Measurements from ENCODE around the gene KRTAP5-6. TPM values are rescaled to one million over a fixed set of nuclear protein-coding genes. Genes with fewer than 3 reads are reported as not detected.
"Not testable (repeated sequence)": the region's sequence is repeated elsewhere in the genome, so short reads cannot be mapped to it uniquely, and the experiment has no call there.

The KRTAP5-6 gene
- total RNA-seq, 1 donor from 2014 or later: not detected

- Mint-ChIP-seq H3K27me3 (no peaks in the 10 kb centered on the region), H3K9me3 (ENCODE audit: low read depth) (no peaks in the 10 kb centered on the region), H3K4me3 (ENCODE audit: low read depth) (no peak overlapping the region), H3K27ac (peak overlapping the region; percentile 35), H3K36me3 (ENCODE audit: insufficient read depth) (peaks cover 2% of the 10 kb centered on the region), H3K4me1 (ENCODE audit: low read depth) (peaks cover 22% of the 10 kb centered on the region)
- no peak for DNase-seq (ENCODE audit: low spot score, unreplicated experiment)
- TF ChIP-seq, protein P1, sequence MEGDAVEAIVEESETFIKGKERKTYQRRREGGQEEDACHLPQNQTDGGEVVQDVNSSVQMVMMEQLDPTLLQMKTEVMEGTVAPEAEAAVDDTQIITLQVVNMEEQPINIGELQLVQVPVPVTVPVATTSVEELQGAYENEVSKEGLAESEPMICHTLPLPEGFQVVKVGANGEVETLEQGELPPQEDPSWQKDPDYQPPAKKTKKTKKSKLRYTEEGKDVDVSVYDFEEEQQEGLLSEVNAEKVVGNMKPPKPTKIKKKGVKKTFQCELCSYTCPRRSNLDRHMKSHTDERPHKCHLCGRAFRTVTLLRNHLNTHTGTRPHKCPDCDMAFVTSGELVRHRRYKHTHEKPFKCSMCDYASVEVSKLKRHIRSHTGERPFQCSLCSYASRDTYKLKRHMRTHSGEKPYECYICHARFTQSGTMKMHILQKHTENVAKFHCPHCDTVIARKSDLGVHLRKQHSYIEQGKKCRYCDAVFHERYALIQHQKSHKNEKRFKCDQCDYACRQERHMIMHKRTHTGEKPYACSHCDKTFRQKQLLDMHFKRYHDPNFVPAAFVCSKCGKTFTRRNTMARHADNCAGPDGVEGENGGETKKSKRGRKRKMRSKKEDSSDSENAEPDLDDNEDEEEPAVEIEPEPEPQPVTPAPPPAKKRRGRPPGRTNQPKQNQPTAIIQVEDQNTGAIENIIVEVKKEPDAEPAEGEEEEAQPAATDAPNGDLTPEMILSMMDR (IDR thresholded peaks at IDR 0.05; ENCODE audit: unreplicated experiment): no peak
Observed at GRCh38 chr11:1667906-1668305, 29.1 kb upstream of the KRTAP5-6 start.

- Mint-ChIP-seq H3K36me3 (ENCODE audit: insufficient read depth) (peaks cover 2% of the 10 kb centered on the region), H3K27me3 (no peaks in the 10 kb centered on the region), H3K4me3 (ENCODE audit: low read depth) (no peak overlapping the region), H3K9me3 (ENCODE audit: low read depth) (no peaks in the 10 kb centered on the region), H3K4me1 (ENCODE audit: low read depth) (peaks cover 33% of the 10 kb centered on the region), H3K27ac (no peak overlapping the region)
- no peak for DNase-seq (ENCODE audit: low spot score, unreplicated experiment)
- TF ChIP-seq, protein P1 (IDR thresholded peaks at IDR 0.05; ENCODE audit: unreplicated experiment): no peak
Observed at GRCh38 chr11:1668911-1669473, 28.0 kb upstream of the KRTAP5-6 start.

DNA sequence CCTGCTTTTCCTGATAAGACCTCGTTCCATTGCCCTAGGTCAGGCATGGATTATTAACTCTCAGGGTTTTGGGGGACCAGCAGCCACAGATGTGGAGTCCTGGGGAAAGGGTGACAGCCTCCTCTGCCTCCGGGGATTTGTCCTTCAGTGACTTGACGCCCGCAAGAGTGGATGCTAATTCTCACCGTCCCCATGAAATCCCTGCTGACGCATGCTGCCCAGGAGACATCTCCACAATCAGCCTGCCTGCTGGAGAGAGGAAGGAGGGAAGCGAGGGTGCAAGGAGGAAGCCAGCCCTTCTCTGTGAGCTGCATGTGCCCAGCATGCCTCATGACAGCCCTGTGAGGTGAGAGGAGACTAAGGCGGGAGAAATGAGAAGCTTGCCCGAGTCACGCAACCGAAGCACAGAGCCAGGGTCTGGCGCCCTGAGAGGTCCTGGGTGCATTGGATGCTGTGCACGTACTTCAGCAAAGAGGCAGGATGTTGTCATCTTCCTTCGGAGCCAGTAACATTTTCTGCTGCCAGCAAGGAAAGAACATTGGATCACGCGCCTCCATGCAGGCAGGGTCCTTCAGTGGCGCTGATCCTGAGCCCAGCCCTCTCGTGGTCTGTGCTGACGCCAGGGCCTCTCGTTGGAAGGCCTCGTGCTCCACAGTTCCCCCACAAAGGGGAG lies 27.3 kb upstream of the KRTAP5-6 start:
- peaks cover 40% of the 10 kb centered on the region for H3K4me1 Mint-ChIP-seq (ENCODE audit: low read depth)
- no peak for DNase-seq (ENCODE audit: low spot score, unreplicated experiment)
- H3K36me3 Mint-ChIP-seq (ENCODE audit: insufficient read depth): peaks cover 2% of the 10 kb centered on the region
- H3K4me3 Mint-ChIP-seq (ENCODE audit: low read depth): no peak overlapping the region
- no peaks in the 10 kb centered on the region for H3K27me3 Mint-ChIP-seq
- TF ChIP-seq, protein P1 (IDR thresholded peaks at IDR 0.05; ENCODE audit: unreplicated experiment): no peak
- H3K9me3 Mint-ChIP-seq (ENCODE audit: low read depth): no peaks in the 10 kb centered on the region
- H3K27ac Mint-ChIP-seq: no peak overlapping the region

DNA sequence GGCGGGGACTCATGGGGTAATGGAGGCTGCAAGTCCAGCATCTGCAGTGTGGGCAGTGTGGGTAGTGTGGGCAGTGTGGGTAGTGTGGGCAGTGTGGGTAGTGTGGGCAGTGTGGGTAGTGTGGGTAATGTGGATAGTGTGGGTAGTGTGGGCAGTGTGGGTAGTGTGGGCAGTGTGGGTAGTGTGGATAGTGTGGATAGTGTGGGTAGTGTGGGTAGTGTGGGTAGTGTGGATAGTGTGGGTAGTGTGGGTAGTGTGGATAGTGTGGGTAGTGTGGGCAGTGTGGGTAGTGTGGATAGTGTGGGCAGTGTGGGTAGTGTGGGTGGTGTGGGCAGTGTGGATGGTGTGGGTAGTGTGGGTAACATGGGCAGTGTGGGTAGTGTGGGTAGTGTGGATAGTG lies 26.5 kb upstream of the KRTAP5-6 start:
- H3K4me3 Mint-ChIP-seq (ENCODE audit: low read depth); H3K27ac Mint-ChIP-seq; DNase-seq (ENCODE audit: low spot score, unreplicated experiment); H3K36me3 Mint-ChIP-seq (ENCODE audit: insufficient read depth); H3K9me3 Mint-ChIP-seq (ENCODE audit: low read depth); H3K27me3 Mint-ChIP-seq: not testable (repeated sequence)
- peaks cover 44% of the 10 kb centered on the region for H3K4me1 Mint-ChIP-seq (ENCODE audit: low read depth)

DNA sequence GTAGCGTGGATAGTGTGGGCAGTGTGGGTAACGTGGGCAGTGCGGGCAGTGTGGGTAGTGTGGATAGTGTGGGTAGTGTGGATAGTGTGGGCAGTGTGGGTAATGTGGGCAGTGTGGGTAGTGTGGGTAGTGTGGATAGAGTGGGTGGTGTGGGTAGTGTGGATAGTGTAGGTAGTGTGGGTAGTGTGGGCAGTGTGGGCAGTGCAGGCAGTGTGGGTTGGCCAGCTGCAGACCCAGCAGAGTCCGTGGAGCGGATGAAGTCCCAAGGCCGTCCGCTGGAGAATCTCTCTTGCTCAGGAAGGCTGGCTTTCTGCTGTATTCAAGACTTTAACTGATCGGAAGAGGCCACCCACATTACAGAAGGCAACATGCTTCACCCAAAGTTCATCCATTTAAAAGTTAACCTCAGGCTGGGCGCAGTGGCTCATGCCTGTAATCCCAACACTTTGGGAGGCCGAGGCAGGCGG lies 26.1 kb upstream of the KRTAP5-6 start:
- Mint-ChIP-seq H3K9me3 (ENCODE audit: low read depth) (no peaks in the 10 kb centered on the region), H3K36me3 (ENCODE audit: insufficient read depth) (peaks cover 2% of the 10 kb centered on the region), H3K27ac (peak overlapping the region; percentile 27), H3K4me3 (ENCODE audit: low read depth) (no peak overlapping the region), H3K4me1 (ENCODE audit: low read depth) (peaks cover 49% of the 10 kb centered on the region), H3K27me3 (no peaks in the 10 kb centered on the region)
- DNase-seq (ENCODE audit: low spot score, unreplicated experiment): no peak
- TF ChIP-seq, protein P1 (IDR thresholded peaks at IDR 0.05; ENCODE audit: unreplicated experiment): no peak

GRCh38 chr11:1671658-1672057 lies 25.3 kb upstream of the KRTAP5-6 start:
- Mint-ChIP-seq H3K4me3 (ENCODE audit: low read depth) (no peak overlapping the region), H3K4me1 (ENCODE audit: low read depth) (peaks cover 54% of the 10 kb centered on the region), H3K27me3 (no peaks in the 10 kb centered on the region), H3K27ac (peak overlapping the region; percentile 3), H3K9me3 (ENCODE audit: low read depth) (no peaks in the 10 kb centered on the region), H3K36me3 (ENCODE audit: insufficient read depth) (peaks cover 2% of the 10 kb centered on the region)
- no peak for DNase-seq (ENCODE audit: low spot score, unreplicated experiment)
- TF ChIP-seq, protein P1 (IDR thresholded peaks at IDR 0.05; ENCODE audit: unreplicated experiment): no peak

Data from progenitor cell of endocrine pancreas (in vitro differentiated cells).